AG04449 (cell line): ENCODE measurements around the gene KLRF2.
"Not testable (repeated sequence)": the region's sequence is repeated elsewhere in the genome, so short reads cannot be mapped to it uniquely, and the experiment has no call there.

Experiments used
- CTCF ChIA-PET: fragments of 350-600 bp; formaldehyde crosslinking; extraction: SDS; loops from one replicate; lab custom pipeline; 2021; ENCODE audit warnings: antibody characterized with exemption; lab: Yijun Ruan, JAX
- POLR2A ChIA-PET: fragments of 400-600, 350-600 bp; formaldehyde crosslinking; extraction: SDS; loops from one replicate; lab custom pipeline; 2020; ENCODE audit warnings: antibody characterized with exemption, inconsistent platforms; lab: Yijun Ruan, JAX
- DNase-seq: peaks from one replicate; pipeline ENCODE4 v3.0.0-alpha.2; 2010; ENCODE audit warnings: low read depth, low spot score
- H3K4me3 ChIP-seq: 2 replicates; pipeline ENCODE4 v1.5.1; 2011; ENCODE audit warnings: low read depth, mild to moderate bottlenecking, control low read depth, low read length
- CTCF ChIP-seq: IDR thresholded peaks from one replicate; pipeline ENCODE4 v1.5.1; 2011; ENCODE audit warnings: mild to moderate bottlenecking, moderate library complexity, low read length, control low read depth, inconsistent platforms; ENCODE audit not compliant: insufficient read depth; ENCODE audit errors: missing control alignments

Gene KLRF2

GRCh38 chr12:9868311-9868801 lies 12.9 kb upstream of the KLRF2 start:
- no peak overlapping the region for H3K4me3 ChIP-seq
- CTCF ChIA-PET, result interaction anchor here (1.7 kb wide), 1 partner anchor 118 kb away, joined by 3 read pairs; no protein-coding TSS in a partner anchor
- no peak for TF ChIP-seq CTCF
- no peak for DNase-seq
- POLR2A ChIA-PET, result no interaction called here

- DNase-seq, result no peak
- TF ChIP-seq CTCF, result no peak
- H3K4me3 ChIP-seq, result no peak overlapping the region
- CTCF ChIA-PET, result no interaction called here
- POLR2A ChIA-PET, result no interaction called here
These were observed 12.4 kb upstream of the KLRF2 start for GRCh38 chr12:9868951-9869306.

- no peak for TF ChIP-seq CTCF
- DNase-seq, result peak; percentile 14
- CTCF ChIA-PET, result no interaction called here
- POLR2A ChIA-PET, result no interaction called here
- peak within 1 kb of the TSS; percentile 44 for H3K4me3 ChIP-seq
These were observed 11.8 kb upstream of the KLRF2 start, which contains the start of gene CLEC2B for GRCh38 chr12:9869307-9870161. Gene CLEC2B, minus strand, starts transcription at chr12:9869354.

GRCh38 chr12:9870286-9870866 lies 10.9 kb upstream of the KLRF2 start:
- POLR2A ChIA-PET, result no interaction called here
- no peak for DNase-seq
- H3K4me3 ChIP-seq, result no peak overlapping the region
- TF ChIP-seq CTCF, result no peak
- CTCF ChIA-PET, result no interaction called here

GRCh38 chr12:9872162-9872561 lies 9.1 kb upstream of the KLRF2 start:
- POLR2A ChIA-PET, result no interaction called here
- no peak for TF ChIP-seq CTCF
- DNase-seq, result no peak
- no peak overlapping the region for H3K4me3 ChIP-seq
- CTCF ChIA-PET, result interaction anchor here (1.4 kb wide), 1 partner anchor 121 kb away, joined by 3 read pairs; no protein-coding TSS in a partner anchor

- no peak for TF ChIP-seq CTCF
- DNase-seq, result no peak
- POLR2A ChIA-PET, result no interaction called here
- H3K4me3 ChIP-seq, result no peak overlapping the region
- CTCF ChIA-PET, result interaction anchor here (0.7 to 1.4 kb wide), 2 partner anchors 122 to 123 kb away, joined by 3 read pairs; no protein-coding TSS in a partner anchor
These were observed 8.5 kb upstream of the KLRF2 start for GRCh38 chr12:9872742-9873141.

GRCh38 chr12:9876120-9876519 lies 5.2 kb upstream of the KLRF2 start:
- DNase-seq, POLR2A ChIA-PET, CTCF ChIA-PET, H3K4me3 ChIP-seq: not testable (repeated sequence)
